Measurements from ENCODE around the gene CEP83. TPM values are rescaled to one million over a fixed set of nuclear protein-coding genes. Genes with fewer than 3 reads are reported as not detected.

Gene CEP83
- total RNA-seq, 3 donors from 2014 or later = 13.3 to 30.0 (median 23.3) TPM

GRCh38 chr12:94491489-94491888 is 31.8 kb upstream of the CEP83 start:
- Histone ChIP-seq H3K4me1 (no peaks in the 10 kb centered on the region), H3K27ac (no peak overlapping the region), H3K4me3 (no peak overlapping the region), H3K9me3 (no peaks in the 10 kb centered on the region), H3K36me3 (no peaks in the 10 kb centered on the region), H3K27me3 (no peaks in the 10 kb centered on the region)
- TF ChIP-seq CTCF (IDR thresholded peaks at IDR 0.05) (no peak), POLR2A (IDR thresholded peaks at IDR 0.05) (no peak), POLR2AphosphoS5 (IDR thresholded peaks at IDR 0.05) (no peak)
- no peak for DNase-seq (ENCODE audit: low spot score in 2 of 2)
- intact Hi-C loops (cut with DNase I; ENCODE audit: low total_unique reads) = no loop called here

DNA sequence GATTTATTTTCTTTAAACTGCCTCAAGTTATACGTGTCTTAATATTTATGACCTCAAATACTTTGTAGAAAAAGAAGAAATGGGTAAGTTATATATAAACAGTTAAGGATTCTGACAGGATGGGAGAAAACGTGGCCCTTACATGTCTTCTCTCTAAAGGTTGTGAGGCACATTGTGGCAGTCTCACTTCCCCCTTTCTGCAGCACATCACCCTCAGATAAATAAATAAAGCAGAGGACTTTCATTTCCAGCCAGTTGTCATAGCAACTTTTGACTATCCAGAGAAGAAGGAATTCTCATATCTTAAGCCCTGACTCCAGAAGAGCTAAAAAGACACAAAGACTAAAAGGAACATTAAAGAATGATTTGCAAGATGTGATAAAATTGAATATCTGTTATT is 28.8 kb upstream of the CEP83 start:
- H3K27me3 ChIP-seq = no peaks in the 10 kb centered on the region
- intact Hi-C loops (cut with DNase I; ENCODE audit: low total_unique reads) = no loop called here
- DNase-seq (ENCODE audit: low spot score in 2 of 2) = no peak
- H3K4me3 ChIP-seq = no peak overlapping the region
- H3K36me3 ChIP-seq = no peaks in the 10 kb centered on the region
- no peak overlapping the region for H3K27ac ChIP-seq
- H3K4me1 ChIP-seq = no peaks in the 10 kb centered on the region
- TF ChIP-seq POLR2A (IDR thresholded peaks at IDR 0.05) (no peak), POLR2AphosphoS5 (IDR thresholded peaks at IDR 0.05) (no peak), CTCF (IDR thresholded peaks at IDR 0.05) (no peak)
- no peaks in the 10 kb centered on the region for H3K9me3 ChIP-seq

DNA sequence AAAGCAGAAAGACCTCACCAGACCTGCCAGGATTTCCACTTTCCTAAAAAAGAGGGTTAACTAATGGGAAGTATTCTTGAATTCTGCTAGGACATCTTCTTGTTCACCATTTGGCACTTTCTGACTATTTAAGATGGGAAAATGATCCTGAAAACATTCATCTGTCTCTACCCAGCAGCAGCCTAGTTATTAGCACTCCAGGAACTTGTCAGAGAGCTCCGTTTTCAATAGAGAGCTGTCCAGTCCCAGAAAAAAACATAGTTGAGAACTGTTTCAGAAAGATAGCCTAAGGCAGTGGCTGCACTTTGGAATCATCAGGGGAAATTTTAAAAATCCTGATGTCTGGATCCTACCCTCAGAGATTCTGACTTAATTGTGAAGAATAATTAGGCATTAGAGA is 22.1 kb upstream of the CEP83 start:
- Histone ChIP-seq H3K4me3 (no peak overlapping the region), H3K4me1 (no peaks in the 10 kb centered on the region), H3K36me3 (no peaks in the 10 kb centered on the region), H3K9me3 (no peaks in the 10 kb centered on the region), H3K27ac (no peak overlapping the region), H3K27me3 (no peaks in the 10 kb centered on the region)
- no peak for DNase-seq (ENCODE audit: low spot score in 2 of 2)
- TF ChIP-seq POLR2A (IDR thresholded peaks at IDR 0.05) (no peak), CTCF (IDR thresholded peaks at IDR 0.05) (no peak), POLR2AphosphoS5 (IDR thresholded peaks at IDR 0.05) (no peak)
- intact Hi-C loops (cut with DNase I; ENCODE audit: low total_unique reads) = no loop called here

DNA sequence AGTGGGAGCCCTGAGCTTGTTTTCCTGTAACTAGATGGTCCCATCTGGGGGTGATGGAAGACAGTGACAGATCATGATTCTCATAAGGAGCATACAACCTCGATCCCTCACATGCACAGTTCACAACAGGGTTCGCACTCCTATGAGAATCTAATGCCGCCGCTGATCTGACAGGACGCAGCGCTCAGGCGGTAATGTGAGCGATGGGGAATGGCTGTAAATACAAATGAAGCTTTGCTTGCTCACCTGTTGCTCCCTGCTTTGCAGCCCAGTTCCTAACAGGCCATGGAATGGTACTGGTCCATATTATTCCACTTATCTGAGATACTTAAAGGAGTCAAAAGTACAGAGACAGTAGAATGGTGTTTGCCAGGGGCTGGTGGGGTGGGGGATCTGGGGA is 9.9 kb upstream of the CEP83 start:
- no peaks in the 10 kb centered on the region for H3K9me3 ChIP-seq
- no peak overlapping the region for H3K4me3 ChIP-seq
- no peaks in the 10 kb centered on the region for H3K36me3 ChIP-seq
- H3K27me3 ChIP-seq = no peaks in the 10 kb centered on the region
- H3K4me1 ChIP-seq = no peaks in the 10 kb centered on the region
- intact Hi-C loops (cut with DNase I; ENCODE audit: low total_unique reads) = no loop called here
- no peak for TF ChIP-seq POLR2AphosphoS5 (IDR thresholded peaks at IDR 0.05)
- TF ChIP-seq POLR2A (IDR thresholded peaks at IDR 0.05) = no peak
- DNase-seq (ENCODE audit: low spot score in 2 of 2) = no peak
- H3K27ac ChIP-seq = no peak overlapping the region

DNA sequence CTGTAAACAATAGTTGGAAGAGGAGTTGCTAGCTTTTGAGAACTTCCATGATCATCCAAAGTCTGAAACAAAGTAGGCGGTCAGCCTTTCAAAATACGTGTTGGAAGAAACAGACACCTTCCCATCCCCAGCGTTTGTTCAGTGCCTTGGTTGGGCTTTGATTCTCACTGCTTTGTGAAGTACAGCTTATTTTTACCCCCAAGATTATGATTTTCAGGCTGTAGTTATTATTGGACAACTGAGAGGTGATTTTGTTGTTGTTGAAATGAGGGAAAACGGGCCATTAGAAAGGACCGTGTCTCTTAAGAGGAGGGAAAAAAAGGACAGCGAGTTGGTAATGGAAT is 921 bp upstream of the CEP83 start:
- no peaks in the 10 kb centered on the region for H3K9me3 ChIP-seq
- intact Hi-C loops (cut with DNase I; ENCODE audit: low total_unique reads) = no loop called here

More for the DNA sequence above, 921 bp upstream of the CEP83 start:
- TF ChIP-seq CTCF (IDR thresholded peaks at IDR 0.05) = no peak
- TF ChIP-seq POLR2A (IDR thresholded peaks at IDR 0.05) = no peak
- TF ChIP-seq POLR2AphosphoS5 (IDR thresholded peaks at IDR 0.05) = no peak
- Histone ChIP-seq H3K36me3 (no peaks in the 10 kb centered on the region), H3K27ac (peak overlapping the region; percentile 89 to 96), H3K4me1 (no peaks in the 10 kb centered on the region), H3K4me3 (peak overlapping the region; percentile 77 to 86 (median 85)), H3K27me3 (no peaks in the 10 kb centered on the region)
- no peak for DNase-seq (ENCODE audit: low spot score in 2 of 2)
